ENCODE results near the gene DSCAML1.

GRCh38 chr11:117562136-117562535, 234.9 kb downstream of the DSCAML1 start:
- TF ChIP-seq, protein P1, sequence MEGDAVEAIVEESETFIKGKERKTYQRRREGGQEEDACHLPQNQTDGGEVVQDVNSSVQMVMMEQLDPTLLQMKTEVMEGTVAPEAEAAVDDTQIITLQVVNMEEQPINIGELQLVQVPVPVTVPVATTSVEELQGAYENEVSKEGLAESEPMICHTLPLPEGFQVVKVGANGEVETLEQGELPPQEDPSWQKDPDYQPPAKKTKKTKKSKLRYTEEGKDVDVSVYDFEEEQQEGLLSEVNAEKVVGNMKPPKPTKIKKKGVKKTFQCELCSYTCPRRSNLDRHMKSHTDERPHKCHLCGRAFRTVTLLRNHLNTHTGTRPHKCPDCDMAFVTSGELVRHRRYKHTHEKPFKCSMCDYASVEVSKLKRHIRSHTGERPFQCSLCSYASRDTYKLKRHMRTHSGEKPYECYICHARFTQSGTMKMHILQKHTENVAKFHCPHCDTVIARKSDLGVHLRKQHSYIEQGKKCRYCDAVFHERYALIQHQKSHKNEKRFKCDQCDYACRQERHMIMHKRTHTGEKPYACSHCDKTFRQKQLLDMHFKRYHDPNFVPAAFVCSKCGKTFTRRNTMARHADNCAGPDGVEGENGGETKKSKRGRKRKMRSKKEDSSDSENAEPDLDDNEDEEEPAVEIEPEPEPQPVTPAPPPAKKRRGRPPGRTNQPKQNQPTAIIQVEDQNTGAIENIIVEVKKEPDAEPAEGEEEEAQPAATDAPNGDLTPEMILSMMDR (IDR thresholded peaks at IDR 0.05; ENCODE audit: insufficient read depth, low read depth, low read length) = no peak
- no peak for TF ChIP-seq EZH2 (IDR thresholded peaks at IDR 0.05; ENCODE audit: insufficient read depth, low read length)
